Left lung (tissue), 14 donors: ENCODE data around the gene CTAGE4. TPM values are rescaled to one million over a fixed set of nuclear protein-coding genes. Genes with fewer than 3 reads are reported as not detected.
"Not testable (repeated sequence)": the region's sequence is repeated elsewhere in the genome, so short reads cannot be mapped to it uniquely, and the experiment has no call there.

Source experiments
- ATAC-seq: fragments of 200-7000 bp; cut with Tn5 transposase; one replicate; pipeline ENCODE4 v1.9.1; 2020; ENCODE audit warnings: moderate library complexity
- DNase-seq, 4 donors: peaks; one replicate each; pipeline ENCODE4 v3.0.0-alpha.2; 2013 to 2020
- H3K27ac ChIP-seq, 2 donors: fragments of 200-600 bp; sonication (generic) in 1 of 2; one replicate each; pipeline versions ENCODE4 v1.5.0 to v1.8.0; 2020 to 2021
- H3K27me3 ChIP-seq, 2 donors: fragments of 200-600 bp; sonication (generic) in 1 of 2; one replicate each; pipeline versions ENCODE4 v1.5.0 to v1.8.0; 2020 to 2021
- H3K36me3 ChIP-seq, 2 donors: fragments of 200-600 bp; sonication (generic) in 1 of 2; one replicate each; pipeline versions ENCODE4 v1.5.0 to v1.8.0; 2020 to 2021
- H3K4me1 ChIP-seq, 2 donors: fragments of 200-600 bp; one replicate each; pipeline ENCODE4 v1.8.0; 2021
- H3K4me3 ChIP-seq, 2 donors: fragments of 200-600 bp; sonication (generic) in 1 of 2; one replicate each; pipeline versions ENCODE4 v1.5.0 to v1.8.0; 2020 to 2021; ENCODE audit warnings: mild to moderate bottlenecking in 1 of 2
- H3K9me3 ChIP-seq, 2 donors: fragments of 200-600 bp; sonication (generic) in 1 of 2; one replicate each; pipeline versions ENCODE4 v1.5.0 to v1.8.0; 2020 to 2021
- intact Hi-C, 2 donors: fragments of 100-400 bp; cut with DNase I; formaldehyde crosslinking; loops; one replicate each; pipeline versions ENCODE4 v1.11.2 to v1.14.2; 2022
- long read RNA-seq, 12 donors: library from polyadenylated mRNA in 2 of 12; unstranded in 2 of 12; transcript quantifications; one replicate each; pipeline ENCODE4 v2.0.0 and lab custom pipeline, GENCODE V29; 2019 to 2026
- polyA plus RNA-seq, 6 donors: library from polyadenylated mRNA; unstranded; fragments of 120-200 nt; gene quantifications; one replicate each; pipeline ENCODE4 v1.2.1, GENCODE V29; 2013; ENCODE audit not compliant: insufficient read length in 6 of 6
- total RNA-seq, 2 donors: library from RNA; stranded (reverse); fragmentation: NEBNext Ultra II Directional; extraction: Animal tissue kit (Norgen Biotek cat#: 25700); gene quantifications; one replicate each; pipeline ENCODE4 v1.2.1, GENCODE V29; 2021
- TF ChIP-seq, protein P1 (sequence below), 2 donors: fragments of 200-600 bp; sonication (generic) in 1 of 2; IDR thresholded peaks; one replicate each; pipeline versions ENCODE4 v1.5.0 to v1.8.0; 2021; ENCODE audit warnings: antibody characterized with exemption in 2 of 2
- donor health status: DM: no; HTN: yes; CAD: no.
- donor health status: DM: no; HTN: no; CAD: no.

Gene CTAGE4, protein sequence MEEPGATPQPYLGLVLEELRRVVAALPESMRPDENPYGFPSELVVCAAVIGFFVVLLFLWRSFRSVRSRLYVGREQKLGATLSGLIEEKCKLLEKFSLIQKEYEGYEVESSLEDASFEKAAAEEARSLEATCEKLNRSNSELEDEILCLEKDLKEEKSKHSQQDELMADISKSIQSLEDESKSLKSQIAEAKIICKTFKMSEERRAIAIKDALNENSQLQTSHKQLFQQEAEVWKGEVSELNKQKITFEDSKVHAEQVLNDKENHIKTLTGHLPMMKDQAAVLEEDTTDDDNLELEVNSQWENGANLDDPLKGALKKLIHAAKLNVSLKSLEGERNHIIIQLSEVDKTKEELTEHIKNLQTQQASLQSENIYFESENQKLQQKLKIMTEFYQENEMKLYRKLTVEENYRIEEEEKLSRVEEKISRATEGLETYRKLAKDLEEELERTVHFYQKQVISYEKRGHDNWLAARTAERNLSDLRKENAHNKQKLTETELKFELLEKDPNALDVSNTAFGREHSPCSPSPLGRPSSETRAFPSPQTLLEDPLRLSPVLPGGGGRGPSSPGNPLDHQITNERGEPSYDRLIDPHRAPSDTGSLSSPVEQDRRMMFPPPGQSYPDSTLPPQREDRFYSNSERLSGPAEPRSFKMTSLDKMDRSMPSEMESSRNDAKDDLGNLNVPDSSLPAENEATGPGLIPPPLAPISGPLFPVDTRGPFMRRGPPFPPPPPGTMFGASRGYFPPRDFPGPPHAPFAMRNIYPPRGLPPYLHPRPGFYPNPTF
- 1 to 10 TPM; 5.0 to 5.3 TPM for total RNA-seq
- polyA plus RNA-seq: 10 to 100 TPM in 3 of 6 donors, 1 to 10 TPM in 3; 1.7 to 19.5 (median 7.9) TPM
- long read RNA-seq, donor 1: 0 reads
- long read RNA-seq, donor 2, partial matches to known transcripts: 0 of 4 reads
- long read RNA-seq, donor 2, other reads (novel, unspliced or antisense): 0 of 4 reads
- long read RNA-seq, donor 3, partial matches to known transcripts: 0 of 2 reads
- long read RNA-seq, donor 3, other reads (novel, unspliced or antisense): 0 of 2 reads
- long read RNA-seq, donor 4: 0 reads
- long read RNA-seq, donor 5, partial matches to known transcripts: 0 of 1 reads
- long read RNA-seq, donor 5, other reads (novel, unspliced or antisense): 0 of 1 reads
- long read RNA-seq, donor 6, partial matches to known transcripts: 0 of 2 reads
- long read RNA-seq, donor 6, other reads (novel, unspliced or antisense): 0 of 2 reads
- long read RNA-seq, donor 7, partial matches to known transcripts: 0 of 1 reads
- long read RNA-seq, donor 7, other reads (novel, unspliced or antisense): 0 of 1 reads
- long read RNA-seq, donor 8, partial matches to known transcripts: 0 of 1 reads
- long read RNA-seq, donor 8, other reads (novel, unspliced or antisense): 0 of 1 reads
- long read RNA-seq, donor 9: 0 reads
- long read RNA-seq, donor 10: 0 reads
- long read RNA-seq, donor 11: 0 reads
- long read RNA-seq, donor 12, partial matches to known transcripts: 0 of 2 reads
- long read RNA-seq, donor 12, other reads (novel, unspliced or antisense): 0 of 2 reads

DNA sequence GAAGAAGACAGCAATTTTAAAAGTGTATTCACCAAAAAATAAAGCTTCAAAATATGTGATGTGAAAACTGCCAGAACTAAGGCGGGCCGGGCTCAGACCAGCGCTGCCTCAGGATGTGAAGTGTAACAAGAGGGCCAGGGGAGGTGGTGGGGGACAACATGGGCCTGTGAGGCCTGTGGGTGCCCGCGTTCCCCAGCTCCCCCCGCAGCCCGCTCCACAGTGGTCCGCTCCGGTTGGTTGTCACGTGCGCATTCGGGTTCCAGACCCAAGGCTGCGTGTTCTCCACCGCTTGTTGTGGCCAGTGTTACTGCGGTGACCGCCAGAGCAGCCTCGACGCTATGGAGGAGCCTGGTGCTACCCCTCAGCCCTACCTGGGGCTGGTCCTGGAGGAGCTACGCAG is at the start of gene CTAGE4:
CTAGE4 (plus strand) TSS at position 301 of the 400 bp plus-strand sequence; CDS start at position 339, 38 bp downstream.
- H3K27me3 ChIP-seq, H3K9me3 ChIP-seq, ATAC-seq, DNase-seq, H3K4me1 ChIP-seq, H3K27ac ChIP-seq, intact Hi-C loops, H3K36me3 ChIP-seq, H3K4me3 ChIP-seq: not testable (repeated sequence)

DNA sequence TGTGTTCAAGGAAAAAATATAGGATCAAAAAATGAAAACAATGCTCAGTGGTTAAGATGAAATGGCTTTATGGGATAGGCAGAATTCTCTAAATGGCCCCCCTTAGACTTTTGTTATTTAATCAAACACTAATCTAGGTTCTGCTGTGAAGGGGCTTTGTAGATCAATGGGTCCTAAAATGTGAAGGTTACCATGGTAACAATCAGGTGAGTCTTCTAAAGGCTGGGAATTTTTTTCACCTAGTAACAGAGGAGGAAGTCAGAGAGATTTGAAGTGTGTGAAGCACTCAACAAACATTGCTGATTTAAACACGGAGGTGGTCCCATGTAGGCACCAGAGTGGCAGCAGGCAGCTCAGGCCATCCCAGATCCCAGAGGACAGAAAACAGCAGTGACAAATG is 49.1 kb upstream of the CTAGE4 start:
- no peak for ATAC-seq
- no peaks in the 10 kb centered on the region for H3K36me3 ChIP-seq
- no peaks in the 10 kb centered on the region for H3K9me3 ChIP-seq
- H3K27me3 ChIP-seq: no peaks in the 10 kb centered on the region
- no peak overlapping the region for H3K4me3 ChIP-seq
- H3K4me1 ChIP-seq: no peaks in the 10 kb centered on the region
- TF ChIP-seq, protein P1, sequence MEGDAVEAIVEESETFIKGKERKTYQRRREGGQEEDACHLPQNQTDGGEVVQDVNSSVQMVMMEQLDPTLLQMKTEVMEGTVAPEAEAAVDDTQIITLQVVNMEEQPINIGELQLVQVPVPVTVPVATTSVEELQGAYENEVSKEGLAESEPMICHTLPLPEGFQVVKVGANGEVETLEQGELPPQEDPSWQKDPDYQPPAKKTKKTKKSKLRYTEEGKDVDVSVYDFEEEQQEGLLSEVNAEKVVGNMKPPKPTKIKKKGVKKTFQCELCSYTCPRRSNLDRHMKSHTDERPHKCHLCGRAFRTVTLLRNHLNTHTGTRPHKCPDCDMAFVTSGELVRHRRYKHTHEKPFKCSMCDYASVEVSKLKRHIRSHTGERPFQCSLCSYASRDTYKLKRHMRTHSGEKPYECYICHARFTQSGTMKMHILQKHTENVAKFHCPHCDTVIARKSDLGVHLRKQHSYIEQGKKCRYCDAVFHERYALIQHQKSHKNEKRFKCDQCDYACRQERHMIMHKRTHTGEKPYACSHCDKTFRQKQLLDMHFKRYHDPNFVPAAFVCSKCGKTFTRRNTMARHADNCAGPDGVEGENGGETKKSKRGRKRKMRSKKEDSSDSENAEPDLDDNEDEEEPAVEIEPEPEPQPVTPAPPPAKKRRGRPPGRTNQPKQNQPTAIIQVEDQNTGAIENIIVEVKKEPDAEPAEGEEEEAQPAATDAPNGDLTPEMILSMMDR (IDR thresholded peaks at IDR 0.05): no peak
- intact Hi-C loops: no loop called here
- no peak for DNase-seq
- H3K27ac ChIP-seq: no peak overlapping the region

DNA sequence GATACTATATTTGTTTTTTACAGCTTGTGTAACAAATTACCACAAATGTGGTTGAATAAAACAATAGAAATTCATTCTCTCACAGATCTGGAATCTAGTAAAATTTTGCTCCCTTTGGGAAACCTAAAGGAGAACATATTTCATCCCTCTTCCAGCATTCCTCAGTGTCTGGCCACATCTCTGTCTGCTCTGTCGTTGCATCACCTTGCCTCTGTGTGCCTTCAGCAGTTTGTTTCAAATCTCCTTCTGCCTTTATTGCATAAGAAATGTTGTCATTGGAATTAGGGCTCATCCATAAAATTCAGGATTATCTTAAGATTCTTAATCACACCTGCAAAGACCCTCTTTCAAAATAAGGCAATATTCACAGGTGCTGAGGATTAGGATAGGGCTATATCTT is 45.8 kb upstream of the CTAGE4 start:
- no peak for ATAC-seq
- no peaks in the 10 kb centered on the region for H3K36me3 ChIP-seq
- no peak for DNase-seq
- no peak overlapping the region for H3K4me3 ChIP-seq
- H3K4me1 ChIP-seq: no peaks in the 10 kb centered on the region
- H3K9me3 ChIP-seq: no peaks in the 10 kb centered on the region
- TF ChIP-seq, protein P1 (IDR thresholded peaks at IDR 0.05): no peak
- no peaks in the 10 kb centered on the region for H3K27me3 ChIP-seq
- intact Hi-C loops: no loop called here
- no peak overlapping the region for H3K27ac ChIP-seq

DNA sequence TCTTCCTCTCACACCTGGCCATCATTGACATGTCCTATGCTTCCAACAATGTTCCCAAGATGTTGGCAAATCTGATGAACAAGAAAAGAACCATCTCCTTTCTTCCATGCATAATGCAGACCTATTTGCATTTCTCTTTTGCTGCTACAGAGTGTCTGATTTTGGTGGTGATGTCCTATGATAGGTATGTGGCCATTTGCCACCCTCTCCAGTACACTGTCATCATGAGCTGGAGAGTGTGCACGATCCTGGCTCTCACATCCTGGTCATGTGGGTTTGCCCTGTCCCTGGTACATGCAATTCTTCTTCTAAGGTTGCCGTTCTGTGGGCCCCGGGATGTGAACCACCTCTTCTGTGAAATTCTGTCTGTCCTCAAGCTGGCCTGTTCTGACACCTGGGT is 41.1 kb upstream of the CTAGE4 start:
- TF ChIP-seq, protein P1 (IDR thresholded peaks at IDR 0.05): no peak
- H3K27ac ChIP-seq: no peak overlapping the region
- H3K4me1 ChIP-seq: no peaks in the 10 kb centered on the region
- H3K4me3 ChIP-seq: no peak overlapping the region
- H3K9me3 ChIP-seq: peaks cover 0 to 10% of the 10 kb centered on the region in 2 donors
- DNase-seq: no peak
- intact Hi-C loops: no loop called here
- no peak for ATAC-seq
- no peaks in the 10 kb centered on the region for H3K27me3 ChIP-seq
- H3K36me3 ChIP-seq: no peaks in the 10 kb centered on the region

DNA sequence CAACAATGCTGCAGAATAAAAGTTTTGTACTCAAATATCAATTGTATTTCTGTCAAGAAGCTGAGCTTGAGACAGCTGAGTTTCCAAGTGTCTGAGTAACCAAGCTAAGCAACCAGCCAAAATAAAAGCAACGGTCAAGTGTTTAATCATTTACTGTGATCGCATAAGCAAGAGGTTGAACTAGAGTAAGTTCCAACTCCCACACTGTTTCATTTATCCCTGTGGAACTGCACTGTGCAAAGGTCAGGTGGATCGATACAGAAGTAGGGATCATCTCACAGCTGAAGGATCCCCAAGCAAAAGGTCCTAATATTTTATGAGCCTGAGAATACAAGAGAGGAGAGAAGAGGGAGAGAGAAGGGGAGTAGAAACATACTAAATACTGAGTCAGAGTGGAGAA is 38.8 kb upstream of the CTAGE4 start:
- intact Hi-C loops: no loop called here
- Histone ChIP-seq H3K9me3 (peaks cover 0 to 32% of the 10 kb centered on the region in 2 donors), H3K27me3 (no peaks in the 10 kb centered on the region), H3K4me3 (no peak overlapping the region), H3K36me3 (no peaks in the 10 kb centered on the region), H3K27ac (no peak overlapping the region), H3K4me1 (no peaks in the 10 kb centered on the region)
- DNase-seq (no peak), ATAC-seq (no peak)
- TF ChIP-seq, protein P1 (IDR thresholded peaks at IDR 0.05): no peak
